ENCODE measurements around the gene SYN1.

The SYN1 gene

GRCh38 chrX:47587091-47587891, 32.4 kb downstream of the SYN1 start:
- Histone ChIP-seq H3K4me3 (no peak overlapping the region), H3K27ac (peak overlapping the region in 1 of 2 donors; percentile 10)
- TF ChIP-seq, protein P1, sequence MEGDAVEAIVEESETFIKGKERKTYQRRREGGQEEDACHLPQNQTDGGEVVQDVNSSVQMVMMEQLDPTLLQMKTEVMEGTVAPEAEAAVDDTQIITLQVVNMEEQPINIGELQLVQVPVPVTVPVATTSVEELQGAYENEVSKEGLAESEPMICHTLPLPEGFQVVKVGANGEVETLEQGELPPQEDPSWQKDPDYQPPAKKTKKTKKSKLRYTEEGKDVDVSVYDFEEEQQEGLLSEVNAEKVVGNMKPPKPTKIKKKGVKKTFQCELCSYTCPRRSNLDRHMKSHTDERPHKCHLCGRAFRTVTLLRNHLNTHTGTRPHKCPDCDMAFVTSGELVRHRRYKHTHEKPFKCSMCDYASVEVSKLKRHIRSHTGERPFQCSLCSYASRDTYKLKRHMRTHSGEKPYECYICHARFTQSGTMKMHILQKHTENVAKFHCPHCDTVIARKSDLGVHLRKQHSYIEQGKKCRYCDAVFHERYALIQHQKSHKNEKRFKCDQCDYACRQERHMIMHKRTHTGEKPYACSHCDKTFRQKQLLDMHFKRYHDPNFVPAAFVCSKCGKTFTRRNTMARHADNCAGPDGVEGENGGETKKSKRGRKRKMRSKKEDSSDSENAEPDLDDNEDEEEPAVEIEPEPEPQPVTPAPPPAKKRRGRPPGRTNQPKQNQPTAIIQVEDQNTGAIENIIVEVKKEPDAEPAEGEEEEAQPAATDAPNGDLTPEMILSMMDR (IDR thresholded peaks at IDR 0.05) = no peak
- peak; percentile 55 for DNase-seq (ENCODE audit: low spot score)

- Histone ChIP-seq H3K4me3 (peak overlapping the region; percentile 83), H3K27ac (peak overlapping the region in 1 of 2 donors; percentile 93)
- DNase-seq (ENCODE audit: low spot score) = peak; percentile 64
- TF ChIP-seq, protein P1 (IDR thresholded peaks at IDR 0.05) = no peak
Measured at GRCh38 chrX:47586043-47586787, 33.4 kb downstream of the SYN1 start.

DNA sequence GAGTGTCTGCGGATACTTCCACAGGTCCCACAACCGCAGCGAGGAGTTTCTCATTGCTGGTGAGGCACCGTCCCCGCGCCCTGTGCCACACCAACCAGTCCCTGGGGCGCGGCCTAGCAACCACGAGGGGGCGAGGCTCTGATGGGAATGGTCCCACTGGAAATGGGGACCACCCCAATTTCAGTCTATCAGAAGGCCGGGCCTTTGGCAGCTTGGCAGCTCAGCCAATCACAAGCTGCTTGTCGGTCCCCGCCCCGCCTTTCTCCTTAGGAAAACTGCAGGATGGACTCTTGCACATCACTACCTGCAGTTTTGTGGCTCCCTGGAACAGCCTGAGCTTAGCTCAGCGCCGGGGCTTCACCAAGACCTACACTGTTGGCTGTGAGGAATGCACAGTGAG, 34.4 kb downstream of the SYN1 start:
- peak overlapping the region in 1 of 2 donors; percentile 93 for H3K27ac ChIP-seq
- DNase-seq (ENCODE audit: low spot score) = no peak
- TF ChIP-seq, protein P1 (IDR thresholded peaks at IDR 0.05) = no peak
- peak overlapping the region; percentile 83 for H3K4me3 ChIP-seq

DNA sequence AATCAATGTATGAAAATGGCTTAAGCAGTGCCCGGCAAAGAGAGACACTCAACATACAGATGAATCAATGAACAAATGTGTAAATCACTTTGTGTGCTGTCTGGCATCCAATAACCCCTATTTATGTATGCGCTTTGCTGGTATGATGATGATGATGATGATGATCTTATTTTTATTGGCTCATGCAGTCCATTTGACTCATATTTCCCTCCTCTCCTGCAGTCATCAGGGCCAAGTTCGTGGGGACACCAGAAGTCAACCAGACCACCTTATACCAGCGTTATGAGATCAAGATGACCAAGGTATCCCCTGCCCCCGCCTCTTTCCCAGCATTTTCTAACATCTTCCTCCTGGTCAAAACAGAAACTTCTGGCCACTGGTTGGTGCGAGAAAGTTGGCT, 34.9 kb downstream of the SYN1 start:
- no peak for DNase-seq (ENCODE audit: low spot score)
- Histone ChIP-seq H3K4me3 (peak overlapping the region; percentile 83), H3K27ac (peak overlapping the region in 1 of 2 donors; percentile 93)
- TF ChIP-seq, protein P1 (IDR thresholded peaks at IDR 0.05) = no peak

- DNase-seq (ENCODE audit: low spot score) = no peak
- TF ChIP-seq, protein P1 (IDR thresholded peaks at IDR 0.05) = no peak
- Histone ChIP-seq H3K4me3 (peak overlapping the region; percentile 83), H3K27ac (peak overlapping the region; percentile 49 to 93)
Measured at GRCh38 chrX:47583240-47583861, 36.3 kb downstream of the SYN1 start.

GRCh38 chrX:47581731-47582647, 37.7 kb downstream of the SYN1 start, which contains the start of gene TIMP1:
TIMP1 (plus strand) TSS chrX:47582436; CDS start chrX:47583416, 980 bp downstream.
- Histone ChIP-seq H3K27ac (peak within 1 kb of the TSS; percentile 59 to 93), H3K4me3 (peak within 1 kb of the TSS; percentile 83)
- DNase-seq (ENCODE audit: low spot score) = peak; percentile 93
- TF ChIP-seq, protein P1 (IDR thresholded peaks at IDR 0.05) = no peak

Data from coronary artery (tissue), 2 donors.